HepG2 (cell line): ENCODE measurements around the gene CD99L2. TPM values are rescaled to one million over a fixed set of nuclear protein-coding genes. Genes with fewer than 3 reads are reported as not detected.

Source experiments
- ATAC-seq: fragments of 200-7000 bp; cut with Tn5 transposase; 3 replicates; pipeline ENCODE4 v1.9.1; 2020; ENCODE audit warnings: mild to moderate bottlenecking, moderate library complexity
- BruUV-seq: library from RNA; stranded (reverse); fragments of 400-500 nt; replicated peaks from 2 replicates; lab custom pipeline; 2021; lab: Mats Ljungman, UMichigan
- CTCF ChIA-PET: fragments of 300-600 bp; formaldehyde crosslinking; extraction: SDS; loops from one replicate; lab custom pipeline; 2021; ENCODE audit warnings: low total read pairs, inconsistent platforms, low intra/inter-chr PET ratio; lab: Yijun Ruan, JAX
- POLR2A ChIA-PET: fragments of 350-600 bp; sonication (Branson Sonifier 250); formaldehyde crosslinking; loops from one replicate; lab custom pipeline; 2020; ENCODE audit warnings: antibody characterized with exemption, inconsistent platforms; lab: Yijun Ruan, JAX
- DNase-seq: peaks from one replicate; pipeline ENCODE4 v3.0.0-alpha.2; 2015; ENCODE audit warnings: low spot score
- FAIRE-seq: peaks from 3 replicates; lab custom pipeline; 2011; peaks lifted over from hg19 to GRCh38; lab: Jason Lieb, UNC
- H2AFZ ChIP-seq: one replicate; pipeline ENCODE4 v1.6.1; 2011; ENCODE audit warnings: low read length, inconsistent platforms
- H3K27ac ChIP-seq: fragments of 300-600 bp; 3 replicates; pipeline ENCODE4 v1.8.0; 2011; ENCODE audit warnings: mixed run types, mild to moderate bottlenecking, mixed read lengths, low read length, inconsistent platforms; ENCODE audit not compliant: insufficient read depth; ENCODE audit errors: extremely low read length
- H3K27me3 ChIP-seq, 2 experiments: fragments of 200-600 bp in 1 of 2; 2 replicates in 1 of 2; 3 replicates in 1 of 2; pipeline versions ENCODE4 v1.6.0 to v1.8.0; 2011; ENCODE audit warnings: low read length in 2 of 2, mild to moderate bottlenecking in 2 of 2, moderate library complexity in 2 of 2, inconsistent platforms in 1 of 2; ENCODE audit not compliant: insufficient read depth in 2 of 2, control insufficient read depth in 1 of 2
- H3K36me3 ChIP-seq, 2 experiments: fragments of 200-600 bp in 1 of 2; replicated peaks in 1 of 2; 2 replicates in 1 of 2; 3 replicates in 1 of 2; pipeline versions ENCODE4 v1.5.1 to v1.8.0; 2011; ENCODE audit warnings: low read length in 2 of 2, inconsistent platforms in 1 of 2; ENCODE audit not compliant: insufficient read depth in 2 of 2, control insufficient read depth in 1 of 2
- H3K4me1 ChIP-seq: 2 replicates; pipeline ENCODE4 v1.5.1; 2012; ENCODE audit warnings: low read length, inconsistent platforms; ENCODE audit not compliant: insufficient read depth
- H3K4me2 ChIP-seq: 2 replicates; pipeline ENCODE4 v1.6.0; 2011; ENCODE audit warnings: low read depth, low read length, inconsistent platforms
- H3K4me3 ChIP-seq, 3 experiments: fragments of 200-600 bp in 1 of 3; sonication (generic), shearing (Covaris generic) in 1 of 3; replicated peaks in 1 of 3; 2 replicates each; pipeline ENCODE4 v1.5.1; 2011 to 2016; ENCODE audit warnings: low read length in 3 of 3, inconsistent platforms in 2 of 3, low read depth in 2 of 3, mild to moderate bottlenecking in 2 of 3, control low read depth in 1 of 3, mixed read lengths in 1 of 3; ENCODE audit not compliant: insufficient read depth in 1 of 3
- H3K79me2 ChIP-seq: one replicate; pipeline ENCODE4 v1.6.1; 2011; ENCODE audit warnings: low read length, inconsistent platforms; ENCODE audit not compliant: insufficient read depth
- H3K9ac ChIP-seq: 2 replicates; pipeline ENCODE4 v1.6.0; 2011; ENCODE audit warnings: mild to moderate bottlenecking, low read depth, low read length, inconsistent platforms; ENCODE audit not compliant: insufficient read depth
- H3K9me3 ChIP-seq: 2 replicates; pipeline ENCODE4 v1.5.1; 2012; ENCODE audit warnings: mild to moderate bottlenecking, low read length
- H4K20me1 ChIP-seq: 2 replicates; pipeline ENCODE4 v1.6.0; 2011; ENCODE audit warnings: inconsistent platforms, mild to moderate bottlenecking, low read length, moderate library complexity; ENCODE audit not compliant: insufficient read depth
- KAT8 ChIP-seq: IDR thresholded peaks from 2 replicates; pipeline ENCODE4 v1.6.1; 2016; ENCODE audit warnings: missing genetic modification reagents, missing compliant biosample characterization
- SOX6 ChIP-seq, 2 experiments: fragments of 450-650 bp in 1 of 2; sonication (generic) in 1 of 2; formaldehyde crosslinking in 1 of 2; IDR thresholded peaks; 2 replicates each; pipeline versions ENCODE4 v1.4.0 to v1.6.1; 2017 to 2020; ENCODE audit warnings: antibody characterized with exemption in 1 of 2, mild to moderate bottlenecking in 1 of 2, missing genetic modification reagents in 1 of 2
- SYNCRIP ChIP-seq: fragments of 200-400 bp; formaldehyde crosslinking; IDR thresholded peaks from 2 replicates; pipeline ENCODE4 v1.6.1; 2018; ENCODE audit warnings: mild to moderate bottlenecking, low read depth, low read length; ENCODE audit not compliant: insufficient read depth
- ZNF709 ChIP-seq: sonication (generic); formaldehyde crosslinking; IDR thresholded peaks from 2 replicates; pipeline ENCODE4 v1.5.0; 2020; ENCODE audit warnings: mild to moderate bottlenecking, missing genetic modification reagents
- ZNF776 ChIP-seq: sonication (generic); formaldehyde crosslinking; IDR thresholded peaks from 2 replicates; pipeline ENCODE4 v1.4.0; 2020; ENCODE audit warnings: mild to moderate bottlenecking, missing genetic modification reagents
- whole genome bisulfite sequencing: methylation state at CpG from one replicate; pipeline ENCODE4 v1.1.6; 2017; ENCODE audit warnings: low lambda C conversion rate; 5-methylcytosine and 5-hydroxymethylcytosine counted together
- in situ Hi-C: cut with HindIII; loops from 2 replicates; pipeline ENCODE4 v1.10.0; 2017; ENCODE audit warnings: low pct_unique_long_range_greater_than_20kb; ENCODE audit not compliant: extremely low pct_ligation_motif_present
- intact Hi-C: fragments of 100-400 bp; cut with micrococcal nuclease; formaldehyde crosslinking; loops from one replicate; pipeline ENCODE4 v1.10.0; 2022; ENCODE audit not compliant: unreplicated experiment
- polyA plus RNA-seq, 8 experiments: library from polyadenylated mRNA; depleted of rRNA in 3 of 8; stranded (reverse) in 7 of 8; unstranded in 1 of 8; fragments of >200 nt; fragmentation: Illumina TruSeq in 4 of 8; extraction: Trizol in 4 of 8; gene quantifications; 2 replicates each; pipeline versions ENCODE4 v1.2.1 to v1.2.3, GENCODE V29; 2011 to 2016; ENCODE audit warnings: low read depth in 4 of 8, missing spikeins in 1 of 8, mixed read lengths in 1 of 8; ENCODE audit not compliant: insufficient read depth in 1 of 8
- total RNA-seq, 5 experiments: library from RNA; depleted of rRNA; stranded (reverse); fragments of >200 nt; fragmentation: Illumina TruSeq; extraction: Trizol; gene quantifications; 2 replicates each; pipeline ENCODE4 v1.2.3, GENCODE V29; 2016; ENCODE audit warnings: low read depth in 1 of 5
- TF ChIP-seq, protein P1 (sequence below): sonication (generic); formaldehyde crosslinking; IDR thresholded peaks from 2 replicates; pipeline ENCODE4 v1.8.0; 2022; ENCODE audit warnings: low read depth, missing genetic modification reagents
- TF ChIP-seq, protein P2 (sequence below): sonication (generic); formaldehyde crosslinking; IDR thresholded peaks from 2 replicates; pipeline ENCODE4 v1.4.0; 2020; ENCODE audit warnings: missing genetic modification reagents, borderline replicate concordance

CD99L2 gene
- total and polyA plus RNA-seq, 2 of the 13 experiments (the other 11 are each of a cell fraction or from before 2014, with no cell fraction given) = 6.9 to 7.6 TPM

DNA sequence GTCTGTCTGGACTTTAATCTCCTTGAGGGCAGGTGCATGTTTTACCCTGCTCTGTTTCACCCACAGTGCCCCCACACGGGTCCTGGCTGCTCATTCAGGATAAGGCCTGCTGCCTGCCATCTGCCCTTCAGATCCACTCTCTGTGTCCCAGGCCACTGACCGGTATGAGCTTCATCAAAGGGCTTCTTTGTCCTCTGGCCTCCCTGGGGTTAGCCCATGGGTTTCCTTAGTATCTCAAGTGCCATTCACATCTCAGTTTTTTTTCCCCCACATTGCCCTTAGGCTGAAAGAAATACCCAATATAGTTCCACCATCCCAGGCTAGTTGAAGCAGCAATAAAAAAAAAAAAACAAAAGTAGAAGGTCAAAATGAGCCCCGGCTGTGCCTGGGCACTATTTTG, 9.3 kb downstream of the CD99L2 start:
- no peaks in the 10 kb centered on the region for H3K79me2 ChIP-seq
- H2AFZ ChIP-seq = no peak overlapping the region
- no peak overlapping the region for H3K4me3 ChIP-seq
- 35% methylated on average over 2 of the region's 3 CpGs for WGBS
- no peaks in the 10 kb centered on the region for H3K36me3 ChIP-seq
- in situ Hi-C loops (no loop called here), intact Hi-C loops (no loop called here)
- DNase-seq = no peak
- H3K27me3 ChIP-seq = no peaks in the 10 kb centered on the region
- TF ChIP-seq, protein P1, sequence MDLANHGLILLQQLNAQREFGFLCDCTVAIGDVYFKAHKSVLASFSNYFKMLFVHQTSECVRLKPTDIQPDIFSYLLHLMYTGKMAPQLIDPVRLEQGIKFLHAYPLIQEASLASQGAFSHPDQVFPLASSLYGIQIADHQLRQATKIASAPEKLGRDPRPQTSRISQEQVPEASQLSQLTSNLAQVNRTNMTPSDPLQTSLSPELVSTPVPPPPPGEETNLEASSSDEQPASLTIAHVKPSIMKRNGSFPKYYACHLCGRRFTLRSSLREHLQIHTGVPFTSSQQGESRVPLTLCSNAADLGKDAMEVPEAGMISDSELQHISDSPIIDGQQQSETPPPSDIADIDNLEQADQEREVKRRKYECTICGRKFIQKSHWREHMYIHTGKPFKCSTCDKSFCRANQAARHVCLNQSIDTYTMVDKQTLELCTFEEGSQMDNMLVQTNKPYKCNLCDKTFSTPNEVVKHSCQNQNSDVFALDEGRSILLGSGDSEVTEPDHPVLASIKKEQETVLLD (CRISPR knock-in tag) = no peak
- TF ChIP-seq ZNF709 (CRISPR knock-in tag) (no peak), ZNF776 (no peak), SYNCRIP (no peak), KAT8 (CRISPR knock-in tag) (no peak), SOX6 (IDR thresholded peaks at IDR 0.05) (no peak), SOX6 (CRISPR knock-in tag; IDR thresholded peaks at IDR 0.05) (no peak)
- TF ChIP-seq, protein P2, sequence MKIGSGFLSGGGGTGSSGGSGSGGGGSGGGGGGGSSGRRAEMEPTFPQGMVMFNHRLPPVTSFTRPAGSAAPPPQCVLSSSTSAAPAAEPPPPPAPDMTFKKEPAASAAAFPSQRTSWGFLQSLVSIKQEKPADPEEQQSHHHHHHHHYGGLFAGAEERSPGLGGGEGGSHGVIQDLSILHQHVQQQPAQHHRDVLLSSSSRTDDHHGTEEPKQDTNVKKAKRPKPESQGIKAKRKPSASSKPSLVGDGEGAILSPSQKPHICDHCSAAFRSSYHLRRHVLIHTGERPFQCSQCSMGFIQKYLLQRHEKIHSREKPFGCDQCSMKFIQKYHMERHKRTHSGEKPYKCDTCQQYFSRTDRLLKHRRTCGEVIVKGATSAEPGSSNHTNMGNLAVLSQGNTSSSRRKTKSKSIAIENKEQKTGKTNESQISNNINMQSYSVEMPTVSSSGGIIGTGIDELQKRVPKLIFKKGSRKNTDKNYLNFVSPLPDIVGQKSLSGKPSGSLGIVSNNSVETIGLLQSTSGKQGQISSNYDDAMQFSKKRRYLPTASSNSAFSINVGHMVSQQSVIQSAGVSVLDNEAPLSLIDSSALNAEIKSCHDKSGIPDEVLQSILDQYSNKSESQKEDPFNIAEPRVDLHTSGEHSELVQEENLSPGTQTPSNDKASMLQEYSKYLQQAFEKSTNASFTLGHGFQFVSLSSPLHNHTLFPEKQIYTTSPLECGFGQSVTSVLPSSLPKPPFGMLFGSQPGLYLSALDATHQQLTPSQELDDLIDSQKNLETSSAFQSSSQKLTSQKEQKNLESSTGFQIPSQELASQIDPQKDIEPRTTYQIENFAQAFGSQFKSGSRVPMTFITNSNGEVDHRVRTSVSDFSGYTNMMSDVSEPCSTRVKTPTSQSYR (CRISPR knock-in tag) = no peak
- no peak for FAIRE-seq
- ChIA-PET POLR2A (no interaction called here), CTCF (no interaction called here)
- H3K9me3 ChIP-seq = no peaks in the 10 kb centered on the region
- no peak overlapping the region for H3K9ac ChIP-seq
- no peaks in the 10 kb centered on the region for H4K20me1 ChIP-seq
- H3K4me1 ChIP-seq = no peaks in the 10 kb centered on the region
- peak; percentile 54; the same call in 2 of the 3 replicates for ATAC-seq
- no peak overlapping the region for H3K27ac ChIP-seq
- H3K4me2 ChIP-seq = no peak overlapping the region
- no TSS peak for BruUV-seq
